Upper lobe of left lung (tissue), 6 donors: ENCODE measurements around the gene CAMKK2. TPM values are rescaled to one million over a fixed set of nuclear protein-coding genes. Genes with fewer than 3 reads are reported as not detected.

Experiments
- ATAC-seq, 2 donors: fragments of 200-7000 bp; cut with Tn5 transposase; one replicate each; pipeline ENCODE4 v1.9.1; 2022; ENCODE audit warnings: mild to moderate bottlenecking in 2 of 2, moderate library complexity in 2 of 2; ENCODE audit not compliant: low FRiP score in 2 of 2
- DNase-seq, 2 donors: peaks; one replicate each; pipeline ENCODE4 v3.0.0-alpha.2; 2019 to 2020
- H3K27ac ChIP-seq, 4 donors: fragments of 200-600 bp; sonication (generic); one replicate each; pipeline ENCODE4 v1.5.1; 2016 to 2019
- H3K27me3 ChIP-seq, 4 donors: fragments of 200-600 bp; sonication (generic); one replicate each; pipeline ENCODE4 v1.5.1; 2017 to 2019
- H3K36me3 ChIP-seq, 4 donors: fragments of 200-600 bp; sonication (generic); one replicate each; pipeline ENCODE4 v1.5.1; 2016 to 2019
- H3K4me1 ChIP-seq, 4 donors: fragments of 200-600 bp; sonication (generic); one replicate each; pipeline ENCODE4 v1.5.1; 2018 to 2019
- H3K4me3 ChIP-seq, 4 donors: fragments of 200-600 bp; sonication (generic); one replicate each; pipeline ENCODE4 v1.5.1; 2017 to 2019; ENCODE audit warnings: mild to moderate bottlenecking in 2 of 4, moderate library complexity in 1 of 4
- H3K9me3 ChIP-seq, 4 donors: fragments of 200-600 bp; sonication (generic); one replicate each; pipeline ENCODE4 v1.5.1; 2018 to 2019
- CTCF ChIP-seq, 6 experiments: fragments of 450-650 bp in 4 of 6; fragments of 200-600 bp in 2 of 6; sonication (generic) in 2 of 6; IDR thresholded peaks; one replicate each; pipeline ENCODE4 v1.5.1; 2016 to 2019; ENCODE audit warnings: antibody characterized with exemption in 6 of 6
- EP300 ChIP-seq, 4 donors: sonication (generic); formaldehyde crosslinking; IDR thresholded peaks; one replicate each; pipeline ENCODE4 v1.5.1; 2017; ENCODE audit warnings: antibody characterized with exemption in 4 of 4, control low read depth in 2 of 4
- POLR2A ChIP-seq, 4 donors: fragments of 450-650 bp; IDR thresholded peaks; one replicate each; pipeline ENCODE4 v1.5.1; 2016 to 2017; ENCODE audit warnings: antibody characterized with exemption in 4 of 4, mild to moderate bottlenecking in 2 of 4
- POLR2AphosphoS5 ChIP-seq, 2 donors: sonication (generic); formaldehyde crosslinking; IDR thresholded peaks; one replicate each; pipeline ENCODE4 v1.5.1; 2017; ENCODE audit warnings: antibody characterized with exemption in 2 of 2
- whole genome bisulfite sequencing, 2 donors: methylation state at CpG; one replicate each; pipeline ENCODE4 v1.1.5; 2017 to 2018; 5-methylcytosine and 5-hydroxymethylcytosine counted together
- total RNA-seq, 6 donors: library from RNA; depleted of rRNA in 4 of 6; stranded (reverse); fragments of >200 nt in 4 of 6; gene quantifications; one replicate each; pipeline versions ENCODE4 v1.1.0 to v1.2.1, GENCODE V29; 2016 to 2021
- donor health status: DM: no; HTN: no; CAD: no; lungs with moderate emphysema.
- donor health status: DM: no; HTN: yes; CAD: no; lungs with severe emphysema.

The CAMKK2 gene
- total RNA-seq, 6 donors from 2014 or later, result 27.7 to 63.9 (median 41.7) TPM

GRCh38 chr12:121279071-121279375, 17.5 kb downstream of the CAMKK2 start:
- DNase-seq (peak in 1 of 2 donors; percentile 79), ATAC-seq (peak in 1 of 2 donors; percentile 24)
- H3K9me3 ChIP-seq, result no peaks in the 10 kb centered on the region
- peaks cover 0 to 21% (median 7%) of the 10 kb centered on the region in 4 donors for H3K36me3 ChIP-seq
- H3K4me1 ChIP-seq, result peaks cover 21 to 29% (median 25%) of the 10 kb centered on the region in 4 donors
- H3K27ac ChIP-seq, result peak overlapping the region; percentile 67 to 86 (median 77)
- no peaks in the 10 kb centered on the region for H3K27me3 ChIP-seq
- no peak overlapping the region for H3K4me3 ChIP-seq
- WGBS, 2 donors, result 20 to 65% methylated on average over 1 to 13 of the region's 13 CpGs
- TF ChIP-seq CTCF (IDR thresholded peaks at IDR 0.05), result no peak
- no peak for TF ChIP-seq POLR2AphosphoS5 (IDR thresholded peaks at IDR 0.05)
- TF ChIP-seq POLR2A (IDR thresholded peaks at IDR 0.05), result no peak
- TF ChIP-seq EP300 (IDR thresholded peaks at IDR 0.05), result no peak

- Histone ChIP-seq H3K27me3 (no peaks in the 10 kb centered on the region), H3K9me3 (no peaks in the 10 kb centered on the region), H3K4me3 (no peak overlapping the region), H3K4me1 (peaks cover 21 to 26% (median 25%) of the 10 kb centered on the region in 4 donors), H3K36me3 (peaks cover 0 to 26% (median 13%) of the 10 kb centered on the region in 4 donors), H3K27ac (peak overlapping the region; percentile 67 to 86 (median 77))
- WGBS, 2 donors, result 70 to 84% methylated on average over 13 to 15 of the region's 15 CpGs
- DNase-seq, result peak in 1 of 2 donors; percentile 79
- no peak for TF ChIP-seq POLR2A (IDR thresholded peaks at IDR 0.05)
- TF ChIP-seq EP300 (IDR thresholded peaks at IDR 0.05), result no peak
- no peak for TF ChIP-seq POLR2AphosphoS5 (IDR thresholded peaks at IDR 0.05)
- no peak for TF ChIP-seq CTCF (IDR thresholded peaks at IDR 0.05)
- peak; percentile 31 to 49 for ATAC-seq
Measured at GRCh38 chr12:121278169-121279070, 18.1 kb downstream of the CAMKK2 start.

- Histone ChIP-seq H3K4me1 (peaks cover 21 to 26% (median 25%) of the 10 kb centered on the region in 4 donors), H3K27me3 (no peaks in the 10 kb centered on the region), H3K4me3 (no peak overlapping the region), H3K9me3 (no peaks in the 10 kb centered on the region), H3K36me3 (peaks cover 0 to 27% (median 16%) of the 10 kb centered on the region in 4 donors), H3K27ac (peak overlapping the region; percentile 67 to 86 (median 77))
- 76 to 82% methylated on average over 6 of the region's 6 CpGs for WGBS, 2 donors
- DNase-seq, result no peak
- no peak for ATAC-seq
- TF ChIP-seq CTCF (IDR thresholded peaks at IDR 0.05) (no peak), POLR2A (IDR thresholded peaks at IDR 0.05) (no peak), EP300 (IDR thresholded peaks at IDR 0.05) (no peak)
Measured at GRCh38 chr12:121277374-121277759, 19.1 kb downstream of the CAMKK2 start.

GRCh38 chr12:121274036-121274763, 22.3 kb downstream of the CAMKK2 start:
- ATAC-seq (peak in 1 of 2 donors; percentile 5), DNase-seq (peak in 1 of 2 donors; percentile 80)
- peaks cover 14 to 20% (median 18%) of the 10 kb centered on the region in 4 donors for H3K4me1 ChIP-seq
- H3K27me3 ChIP-seq, result no peaks in the 10 kb centered on the region
- no peaks in the 10 kb centered on the region for H3K9me3 ChIP-seq
- H3K27ac ChIP-seq, result no peak overlapping the region
- 92 to 98% methylated on average over 8 to 18 of the region's 35 CpGs for WGBS, 2 donors
- TF ChIP-seq POLR2A (IDR thresholded peaks at IDR 0.05) (no peak), CTCF (IDR thresholded peaks at IDR 0.05) (no peak), POLR2AphosphoS5 (IDR thresholded peaks at IDR 0.05) (no peak), EP300 (IDR thresholded peaks at IDR 0.05) (no peak)
- peaks cover 3 to 51% (median 32%) of the 10 kb centered on the region in 4 donors for H3K36me3 ChIP-seq
- no peak overlapping the region for H3K4me3 ChIP-seq
